Stimulated activated naive CD4-positive, alpha-beta T cell treated with Interleukin-2 at 50 U/mL for 16 hours (primary cell): ENCODE measurements around the gene GCNA.

Experiments used
- DNase-seq: peaks from one replicate; lab custom pipeline; 2025; lab: John Stamatoyannopoulos, UW

The GCNA gene

GRCh38 chrX:71578253-71579135 is at the start of gene GCNA:
Gene GCNA, plus strand, starts transcription at chrX:71578437. Its CDS starts 2,385 bp downstream, at chrX:71580822.
- no peak for DNase-seq

GRCh38 chrX:71532078-71532752 is 46.0 kb upstream of the GCNA start:
- peak; percentile 52 for DNase-seq

GRCh38 chrX:71532753-71533425 is 45.3 kb upstream of the GCNA start, which contains the start of gene OGT:
Gene OGT, plus strand, starts transcription at chrX:71533104. Its CDS starts 196 bp downstream, at chrX:71533300.
- DNase-seq, result peak; percentile 92

- DNase-seq, result no peak
Measured at GRCh38 chrX:71533516-71533850, 44.8 kb upstream of the GCNA start.

- DNase-seq, result peak; percentile 60
Measured at GRCh38 chrX:71533851-71534561, 44.2 kb upstream of the GCNA start.

GRCh38 chrX:71534773-71535544 is 43.3 kb upstream of the GCNA start:
- DNase-seq, result no peak

- peak; percentile 49 for DNase-seq
Measured at GRCh38 chrX:71536285-71536684, 42.0 kb upstream of the GCNA start.

GRCh38 chrX:71537743-71538142 is 40.5 kb upstream of the GCNA start:
- no peak for DNase-seq

GRCh38 chrX:71540801-71541200 is 37.4 kb upstream of the GCNA start:
- no peak for DNase-seq

GRCh38 chrX:71541210-71542022 is 36.8 kb upstream of the GCNA start:
- DNase-seq, result peak; percentile 1

GRCh38 chrX:71542411-71542810 is 35.8 kb upstream of the GCNA start:
- no peak for DNase-seq

- DNase-seq, result no peak
Measured at GRCh38 chrX:71542825-71543224, 35.4 kb upstream of the GCNA start.

GRCh38 chrX:71543316-71543715 is 34.9 kb upstream of the GCNA start:
- no peak for DNase-seq

GRCh38 chrX:71545364-71545763 is 32.9 kb upstream of the GCNA start:
- peak; percentile 2 for DNase-seq

- DNase-seq, result no peak
Measured at GRCh38 chrX:71546879-71547278, 31.4 kb upstream of the GCNA start.

- no peak for DNase-seq
Measured at GRCh38 chrX:71547339-71547738, 30.9 kb upstream of the GCNA start.

GRCh38 chrX:71549986-71550385 is 28.3 kb upstream of the GCNA start:
- no peak for DNase-seq

- peak; percentile 1 for DNase-seq
Measured at GRCh38 chrX:71550578-71550977, 27.7 kb upstream of the GCNA start.

GRCh38 chrX:71556036-71556435 is 22.2 kb upstream of the GCNA start:
- DNase-seq, result no peak

- no peak for DNase-seq
Measured at GRCh38 chrX:71558920-71559319, 19.3 kb upstream of the GCNA start.
